Neuron (in vitro differentiated cells): ENCODE measurements around the gene NLE1.

ENCODE experiments used
- H2AFZ ChIP-seq: one replicate; pipeline ENCODE4 v1.6.1; 2013; ENCODE audit warnings: low read depth, mild to moderate bottlenecking, inconsistent platforms, low read length, moderate library complexity
- H3K27me3 ChIP-seq: one replicate; pipeline ENCODE4 v1.6.1; 2013; ENCODE audit warnings: low read length; ENCODE audit not compliant: insufficient read depth
- H3K36me3 ChIP-seq: one replicate; pipeline ENCODE4 v1.6.1; 2013; ENCODE audit warnings: low read length; ENCODE audit not compliant: insufficient read depth
- H3K4me1 ChIP-seq: one replicate; pipeline ENCODE4 v1.6.1; 2013; ENCODE audit warnings: low read length; ENCODE audit not compliant: insufficient read depth
- H3K4me3 ChIP-seq: 2 replicates; pipeline ENCODE4 v1.5.1; 2013; ENCODE audit warnings: mild to moderate bottlenecking, low read length, moderate library complexity
- H3K9me3 ChIP-seq: one replicate; pipeline ENCODE4 v1.6.1; 2013; ENCODE audit warnings: low read length

The NLE1 gene

GRCh38 chr17:35171834-35172233, 29.7 kb upstream of the NLE1 start:
- H3K4me1 ChIP-seq, result no peaks in the 10 kb centered on the region
- H3K9me3 ChIP-seq, result no peaks in the 10 kb centered on the region
- no peak overlapping the region for H2AFZ ChIP-seq
- H3K27me3 ChIP-seq, result peaks cover 9% of the 10 kb centered on the region
- H3K4me3 ChIP-seq, result no peak overlapping the region
- H3K36me3 ChIP-seq, result no peaks in the 10 kb centered on the region

DNA sequence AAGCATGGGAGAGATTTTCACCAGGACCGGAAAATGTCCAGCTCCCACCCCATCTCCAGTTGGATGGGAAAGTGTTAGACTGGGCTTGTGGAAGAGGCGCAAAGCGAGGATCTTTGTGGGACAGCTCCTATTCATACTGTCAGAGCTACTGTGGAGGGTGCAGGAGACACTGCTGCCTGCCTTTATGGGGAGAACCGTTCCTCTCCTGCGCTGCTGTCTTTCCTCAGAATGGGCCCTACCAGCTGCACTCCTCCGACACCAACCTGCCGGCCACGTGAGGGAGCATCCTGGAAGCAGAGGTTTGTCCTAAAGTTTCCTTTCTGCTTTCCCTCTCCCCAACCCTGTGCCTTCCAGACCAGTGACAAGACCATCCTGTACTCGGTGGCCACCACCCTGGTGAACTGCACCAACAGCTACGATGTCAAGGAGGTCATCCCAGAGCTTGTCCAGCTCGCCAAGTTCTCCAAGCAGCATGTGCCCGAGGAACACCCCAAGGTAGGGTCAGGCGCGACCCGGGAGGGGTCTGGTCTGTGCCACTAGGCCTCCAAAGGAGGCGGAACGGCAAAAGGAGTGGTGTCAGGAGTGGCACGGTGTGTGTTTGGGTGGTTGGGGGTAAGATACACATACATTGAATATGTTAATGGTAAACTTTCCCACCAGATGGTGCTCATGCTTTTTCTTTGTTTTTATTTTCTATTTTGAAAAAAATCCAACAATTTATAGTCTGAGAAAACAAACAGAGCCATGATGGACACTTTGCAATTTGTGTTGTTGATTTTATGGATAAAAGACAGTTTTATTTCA, 29.1 kb upstream of the NLE1 start:
- Histone ChIP-seq H3K4me3 (no peak overlapping the region), H3K36me3 (no peaks in the 10 kb centered on the region), H2AFZ (no peak overlapping the region), H3K4me1 (no peaks in the 10 kb centered on the region), H3K27me3 (peaks cover 9% of the 10 kb centered on the region), H3K9me3 (no peaks in the 10 kb centered on the region)

GRCh38 chr17:35169835-35170363, 27.8 kb upstream of the NLE1 start:
- Histone ChIP-seq H3K4me3 (no peak overlapping the region), H2AFZ (no peak overlapping the region), H3K36me3 (no peaks in the 10 kb centered on the region), H3K9me3 (no peaks in the 10 kb centered on the region), H3K27me3 (peaks cover 9% of the 10 kb centered on the region), H3K4me1 (no peaks in the 10 kb centered on the region)

- Histone ChIP-seq H3K27me3 (peaks cover 9% of the 10 kb centered on the region), H3K9me3 (peaks cover 3% of the 10 kb centered on the region), H3K4me3 (no peak overlapping the region), H3K36me3 (no peaks in the 10 kb centered on the region), H2AFZ (no peak overlapping the region), H3K4me1 (no peaks in the 10 kb centered on the region)
Observed at GRCh38 chr17:35167666-35168065, 25.6 kb upstream of the NLE1 start.

DNA sequence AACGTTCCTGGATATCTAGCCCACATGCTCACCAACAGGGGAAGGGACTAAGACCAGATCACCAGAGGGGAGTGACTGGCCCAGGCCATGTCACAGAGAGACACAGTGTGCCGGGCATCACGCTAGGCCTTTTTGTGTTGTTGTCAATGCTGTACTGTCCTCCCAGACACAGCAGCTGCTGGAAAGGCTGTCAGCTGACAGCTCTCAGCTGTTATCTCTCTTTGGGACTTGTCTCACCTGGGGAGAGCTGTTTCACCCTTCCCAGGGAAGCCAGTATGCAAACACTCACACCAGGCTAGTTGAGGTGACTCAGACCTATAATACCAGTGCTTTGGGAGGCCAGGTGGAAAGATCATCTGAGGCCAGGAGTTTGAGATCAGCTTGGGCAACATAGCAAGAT, 24.9 kb upstream of the NLE1 start:
- H3K36me3 ChIP-seq, result no peaks in the 10 kb centered on the region
- H3K9me3 ChIP-seq, result peaks cover 3% of the 10 kb centered on the region
- no peaks in the 10 kb centered on the region for H3K4me1 ChIP-seq

DNA sequence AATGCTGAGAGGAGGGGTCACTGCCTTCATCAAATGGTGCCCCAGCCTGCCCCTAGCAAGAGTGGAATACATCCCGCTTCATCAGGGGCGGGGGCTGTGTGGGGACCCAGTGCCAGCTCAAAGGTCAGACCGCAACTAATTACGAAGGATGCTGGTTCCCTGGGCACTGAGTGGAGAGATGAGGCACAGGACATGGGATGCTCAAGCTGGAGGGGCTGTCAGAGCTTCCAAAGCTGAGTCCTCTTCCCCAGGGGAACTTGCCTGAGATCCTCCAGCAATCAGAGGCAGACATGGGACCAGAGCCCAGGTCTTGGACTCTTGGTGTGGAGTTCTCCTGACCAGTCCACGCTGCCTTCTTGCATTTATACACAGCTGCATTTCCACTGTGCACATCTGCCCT, 24.4 kb upstream of the NLE1 start:
- Histone ChIP-seq H3K9me3 (peaks cover 3% of the 10 kb centered on the region), H3K4me3 (no peak overlapping the region), H3K36me3 (no peaks in the 10 kb centered on the region), H3K27me3 (peaks cover 10% of the 10 kb centered on the region), H2AFZ (no peak overlapping the region), H3K4me1 (no peaks in the 10 kb centered on the region)

More for the DNA sequence above, 24.9 kb upstream of the NLE1 start:
- Histone ChIP-seq H2AFZ (no peak overlapping the region), H3K27me3 (peaks cover 9% of the 10 kb centered on the region), H3K4me3 (no peak overlapping the region)

DNA sequence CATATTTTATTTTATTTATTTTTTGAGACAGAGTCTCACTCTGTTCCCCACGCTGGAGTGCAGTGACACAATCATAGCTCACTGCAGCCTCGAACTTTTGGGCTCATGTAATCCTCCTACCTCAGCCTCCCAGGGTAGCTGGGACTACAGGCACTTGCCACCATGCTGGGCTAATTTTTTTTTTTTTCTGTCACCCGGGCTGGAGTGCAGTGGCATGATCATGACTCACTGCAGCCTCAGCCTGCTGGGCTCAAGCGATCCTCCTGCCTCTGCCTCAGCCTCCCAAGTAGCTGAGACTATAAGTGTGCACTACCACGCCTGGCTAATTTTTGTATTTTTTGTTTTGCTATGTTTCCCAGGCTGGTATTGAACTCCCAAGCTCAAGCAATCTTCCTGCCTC, 22.6 kb upstream of the NLE1 start:
- no peak overlapping the region for H3K4me3 ChIP-seq
- peaks cover 3% of the 10 kb centered on the region for H3K9me3 ChIP-seq

GRCh38 chr17:35163886-35164285, 21.8 kb upstream of the NLE1 start:
- no peaks in the 10 kb centered on the region for H3K4me1 ChIP-seq
- H2AFZ ChIP-seq, result no peak overlapping the region
- peaks cover 23% of the 10 kb centered on the region for H3K27me3 ChIP-seq
- no peak overlapping the region for H3K4me3 ChIP-seq
- peaks cover 3% of the 10 kb centered on the region for H3K9me3 ChIP-seq
- H3K36me3 ChIP-seq, result no peaks in the 10 kb centered on the region

More for the DNA sequence above, 22.6 kb upstream of the NLE1 start:
- Histone ChIP-seq H3K36me3 (no peaks in the 10 kb centered on the region), H2AFZ (no peak overlapping the region), H3K4me1 (no peaks in the 10 kb centered on the region), H3K27me3 (peaks cover 19% of the 10 kb centered on the region)

- H2AFZ ChIP-seq, result no peak overlapping the region
- H3K27me3 ChIP-seq, result peaks cover 22% of the 10 kb centered on the region
- no peak overlapping the region for H3K4me3 ChIP-seq
- no peaks in the 10 kb centered on the region for H3K36me3 ChIP-seq
- no peaks in the 10 kb centered on the region for H3K4me1 ChIP-seq
- peaks cover 3% of the 10 kb centered on the region for H3K9me3 ChIP-seq
Observed at GRCh38 chr17:35162755-35163154, 20.7 kb upstream of the NLE1 start.

GRCh38 chr17:35161281-35161761, 19.2 kb upstream of the NLE1 start:
- no peaks in the 10 kb centered on the region for H3K4me1 ChIP-seq

GRCh38 chr17:35160354-35161201, 18.5 kb upstream of the NLE1 start:
- peaks cover 22% of the 10 kb centered on the region for H3K27me3 ChIP-seq
- H3K36me3 ChIP-seq, result no peaks in the 10 kb centered on the region
- H2AFZ ChIP-seq, result no peak overlapping the region
- H3K4me1 ChIP-seq, result no peaks in the 10 kb centered on the region
- H3K9me3 ChIP-seq, result peaks cover 3% of the 10 kb centered on the region
- H3K4me3 ChIP-seq, result no peak overlapping the region

More at GRCh38 chr17:35161281-35161761, 19.2 kb upstream of the NLE1 start:
- Histone ChIP-seq H3K4me3 (no peak overlapping the region), H3K36me3 (no peaks in the 10 kb centered on the region), H3K9me3 (peaks cover 3% of the 10 kb centered on the region), H3K27me3 (peaks cover 22% of the 10 kb centered on the region), H2AFZ (no peak overlapping the region)

- Histone ChIP-seq H2AFZ (no peak overlapping the region), H3K9me3 (peaks cover 3% of the 10 kb centered on the region), H3K4me3 (no peak overlapping the region), H3K4me1 (no peaks in the 10 kb centered on the region), H3K36me3 (no peaks in the 10 kb centered on the region), H3K27me3 (peaks cover 26% of the 10 kb centered on the region)
Observed at GRCh38 chr17:35159940-35160339, 17.8 kb upstream of the NLE1 start.

GRCh38 chr17:35155246-35155645, 13.1 kb upstream of the NLE1 start:
- no peak overlapping the region for H3K4me3 ChIP-seq
- no peak overlapping the region for H2AFZ ChIP-seq
- no peaks in the 10 kb centered on the region for H3K4me1 ChIP-seq
- no peaks in the 10 kb centered on the region for H3K9me3 ChIP-seq
- H3K27me3 ChIP-seq, result peaks cover 16% of the 10 kb centered on the region
- H3K36me3 ChIP-seq, result no peaks in the 10 kb centered on the region
